Heart right ventricle (tissue), 16 donors: Measurements from ENCODE around the gene OR10C1. TPM values are rescaled to one million over a fixed set of nuclear protein-coding genes. Genes with fewer than 3 reads are reported as not detected.

Source experiments
- ATAC-seq, 8 donors: fragments of 200-7000 bp; cut with Tn5 transposase; one replicate each; pipeline ENCODE4 v1.9.1; 2020; ENCODE audit warnings: mild to moderate bottlenecking in 8 of 8, moderate library complexity in 8 of 8, moderate number of reproducible peaks in 1 of 8
- DNase-seq, 2 donors: peaks; one replicate each; pipeline ENCODE4 v3.0.0-alpha.2; 2020
- H3K27ac ChIP-seq, 10 donors: fragments of 200-600 bp; sonication (generic) in 2 of 10; one replicate each; pipeline versions ENCODE4 v1.5.0 to v1.8.0; 2020 to 2022; ENCODE audit warnings: mild to moderate bottlenecking in 3 of 10
- H3K27me3 ChIP-seq, 7 donors: fragments of 200-600 bp; one replicate each; pipeline ENCODE4 v1.8.0; 2021 to 2022; ENCODE audit warnings: mild to moderate bottlenecking in 2 of 7
- H3K36me3 ChIP-seq, 9 donors: fragments of 200-600 bp; sonication (generic) in 1 of 9; one replicate each; pipeline versions ENCODE4 v1.5.0 to v1.8.0; 2020 to 2022; ENCODE audit warnings: mild to moderate bottlenecking in 2 of 9
- H3K4me1 ChIP-seq, 9 donors: fragments of 200-600 bp; sonication (generic) in 1 of 9; one replicate each; pipeline versions ENCODE4 v1.5.0 to v1.8.0; 2020 to 2022; ENCODE audit warnings: mild to moderate bottlenecking in 4 of 9
- H3K4me3 ChIP-seq, 10 donors: fragments of 200-600 bp; sonication (generic) in 2 of 10; one replicate each; pipeline versions ENCODE4 v1.5.0 to v1.8.0; 2020 to 2022; ENCODE audit warnings: mild to moderate bottlenecking in 7 of 10, moderate library complexity in 2 of 10
- H3K9me3 ChIP-seq, 11 donors: fragments of 200-600 bp in 10 of 11; sonication (generic) in 2 of 11; one replicate each; pipeline versions ENCODE4 v1.5.0 to v1.8.0; 2013 to 2022; ENCODE audit warnings: mild to moderate bottlenecking in 2 of 11, control low read depth in 1 of 11, moderate library complexity in 1 of 11
- WGBS, 2 donors: extraction: QIAGEN DNeasy Blood & Tissue Kit; methylation state at CpG; one replicate each; pipeline ENCODE4 v1.1.7; 2013; ENCODE audit warnings: inconsistent platforms in 1 of 2; 5-methylcytosine and 5-hydroxymethylcytosine counted together
- intact Hi-C, 10 donors: fragments of 100-400 bp; cut with DNase I; formaldehyde crosslinking; loops; one replicate each; pipeline versions ENCODE4 v1.11.1 to v1.14.2; 2022
- polyA plus RNA-seq, 2 donors: library from polyadenylated mRNA; stranded (reverse); fragments of 200-250 nt; gene quantifications; one replicate each; pipeline ENCODE4 v1.2.3, GENCODE V29; 2013
- total RNA-seq, 10 donors: library from RNA; stranded (reverse); fragmentation: NEBNext Ultra II Directional in 3 of 10; extraction: Animal tissue kit (Norgen Biotek cat#: 25700) in 3 of 10; gene quantifications; one replicate each; pipeline versions ENCODE4 v1.2.1 to v1.2.4, GENCODE V29; 2021 to 2023
- TF ChIP-seq, protein P1 (sequence below), 9 donors: fragments of 200-600 bp; sonication (generic) in 2 of 9; IDR thresholded peaks; one replicate each; pipeline versions ENCODE4 v1.5.0 to v1.8.0; 2021 to 2022; ENCODE audit warnings: antibody characterized with exemption in 9 of 9, mild to moderate bottlenecking in 5 of 9, moderate library complexity in 1 of 9
- donor health status: Arrhythmogenic right ventricular cardiomyopathy.
- donor health status: ischemic (EF 13 %, LVEDD 7.1; RV severe dilation, severe dysfunction).
- donor health status: healthy with polysubstance abuse.
- donor health status: DM: no; HTN: yes; CAD: no.
- donor health status: DM: no; HTN: no; CAD: no.
- donor health status: ischemic (EF 25% LVEDD 6.9; RV normal size, moderate dysfunction).
- donor health status: ischemic (EF 25% LVEDD 5.7; RV mildly dilated, moderate dysfunction).
- donor health status: healthy.
- donor health status: DM: yes; HTN: yes; CAD: no.
- donor health status: Ischemic cardiomyopathy.
- donor health status: ischemic (EF 35%, LVEDD 5.7; RV mildly dilated, moderate dysfunction).
- donor health status: nonischemic (EF 11% LVEDD 7.7; RV severe dilation, severe dysfunction).
- donor health status: DM: yes; HTN: yes; CAD: no.
- donor health status: PGD.
- donor health status: ischemic (EF 29% LVEDD 5.4; RV normal size, mild dysfunction).
- donor health status: nonischemic (EF 23%, LVEDD 6.1; RV moderate dilation, normal function).

OR10C1 gene
- total and polyA plus RNA-seq, 12 donors, result not detected

DNA sequence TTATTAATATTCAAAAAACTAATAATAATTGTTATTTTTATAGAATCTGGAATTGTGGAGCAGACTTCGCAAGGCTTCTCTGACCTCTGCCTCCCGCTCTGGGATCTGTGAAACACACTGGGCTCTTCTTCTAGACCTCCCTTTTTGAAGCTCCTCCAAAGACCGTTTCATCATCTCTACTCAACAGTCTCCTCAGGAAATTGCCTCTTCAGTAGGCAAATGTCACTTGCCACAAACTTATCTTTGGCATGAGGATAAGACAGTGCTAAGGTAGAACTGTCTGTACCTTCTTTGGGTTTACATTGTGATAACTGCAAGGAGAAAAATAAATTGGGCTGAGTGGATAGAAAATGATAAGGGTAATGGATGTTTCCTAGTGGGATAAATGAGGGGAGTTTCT, 50.9 kb downstream of the OR10C1 start:
- H3K27me3 ChIP-seq, result peaks cover 0 to 20% (median 4%) of the 10 kb centered on the region in 7 donors
- 74 to 78% methylated on average over 3 of the region's 3 CpGs for WGBS, 2 donors
- intact Hi-C loops, result no loop called here
- no peaks in the 10 kb centered on the region for H3K36me3 ChIP-seq
- H3K4me3 ChIP-seq, result no peak overlapping the region
- DNase-seq, result no peak
- no peak for ATAC-seq
- TF ChIP-seq, protein P1, sequence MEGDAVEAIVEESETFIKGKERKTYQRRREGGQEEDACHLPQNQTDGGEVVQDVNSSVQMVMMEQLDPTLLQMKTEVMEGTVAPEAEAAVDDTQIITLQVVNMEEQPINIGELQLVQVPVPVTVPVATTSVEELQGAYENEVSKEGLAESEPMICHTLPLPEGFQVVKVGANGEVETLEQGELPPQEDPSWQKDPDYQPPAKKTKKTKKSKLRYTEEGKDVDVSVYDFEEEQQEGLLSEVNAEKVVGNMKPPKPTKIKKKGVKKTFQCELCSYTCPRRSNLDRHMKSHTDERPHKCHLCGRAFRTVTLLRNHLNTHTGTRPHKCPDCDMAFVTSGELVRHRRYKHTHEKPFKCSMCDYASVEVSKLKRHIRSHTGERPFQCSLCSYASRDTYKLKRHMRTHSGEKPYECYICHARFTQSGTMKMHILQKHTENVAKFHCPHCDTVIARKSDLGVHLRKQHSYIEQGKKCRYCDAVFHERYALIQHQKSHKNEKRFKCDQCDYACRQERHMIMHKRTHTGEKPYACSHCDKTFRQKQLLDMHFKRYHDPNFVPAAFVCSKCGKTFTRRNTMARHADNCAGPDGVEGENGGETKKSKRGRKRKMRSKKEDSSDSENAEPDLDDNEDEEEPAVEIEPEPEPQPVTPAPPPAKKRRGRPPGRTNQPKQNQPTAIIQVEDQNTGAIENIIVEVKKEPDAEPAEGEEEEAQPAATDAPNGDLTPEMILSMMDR (IDR thresholded peaks at IDR 0.05), result no peak
- no peak overlapping the region for H3K27ac ChIP-seq
- H3K4me1 ChIP-seq, result no peaks in the 10 kb centered on the region
- no peaks in the 10 kb centered on the region for H3K9me3 ChIP-seq

DNA sequence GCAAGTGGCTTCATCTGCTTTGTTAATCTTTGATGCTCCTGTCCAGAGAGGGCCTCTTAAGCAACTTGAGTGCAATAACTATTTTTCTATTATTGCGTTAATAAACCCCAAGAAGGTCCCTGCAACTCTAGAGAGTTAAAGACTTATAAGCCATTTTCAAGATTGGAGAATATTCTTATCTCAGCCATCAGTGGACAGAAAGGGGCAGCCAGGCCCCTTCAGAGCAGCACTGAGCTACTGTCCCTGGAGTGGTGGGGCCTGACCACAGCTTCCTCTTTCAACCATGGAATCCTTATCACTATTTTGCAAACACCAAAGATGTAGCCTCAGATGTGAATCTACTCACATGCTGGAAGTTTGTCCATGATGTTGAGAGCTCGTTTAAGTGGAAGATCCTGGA, 51.4 kb downstream of the OR10C1 start:
- Histone ChIP-seq H3K27ac (no peak overlapping the region), H3K36me3 (no peaks in the 10 kb centered on the region), H3K4me3 (no peak overlapping the region), H3K9me3 (no peaks in the 10 kb centered on the region), H3K27me3 (peaks cover 0 to 25% (median 5%) of the 10 kb centered on the region in 7 donors), H3K4me1 (no peaks in the 10 kb centered on the region)
- DNase-seq, result no peak
- intact Hi-C loops, result no loop called here
- no peak for ATAC-seq
- 74 to 80% methylated on average over 2 of the region's 2 CpGs for WGBS, 2 donors
- TF ChIP-seq, protein P1 (IDR thresholded peaks at IDR 0.05), result no peak

Other genes starting within 250 kb of the OR10C1 start
- gene OR14J1, start 137.6 kb upstream of the OR10C1 start, total RNA-seq, result not detected
- not detected for gene OR14J1, start 137.6 kb upstream of the OR10C1 start, polyA plus RNA-seq
- not detected for gene OR5V1, start 70.4 kb upstream of the OR10C1 start, total RNA-seq
- gene OR5V1, start 70.4 kb upstream of the OR10C1 start, polyA plus RNA-seq, result not detected
- gene OR12D3, start 64.0 kb upstream of the OR10C1 start, total RNA-seq, result not detected
- gene OR12D3, start 64.0 kb upstream of the OR10C1 start, polyA plus RNA-seq, result not detected
- gene OR12D2, start 43.7 kb upstream of the OR10C1 start, total RNA-seq, result not detected
- not detected for gene OR12D2, start 43.7 kb upstream of the OR10C1 start, polyA plus RNA-seq
- gene OR12D1, start 24.4 kb upstream of the OR10C1 start, total RNA-seq, result not detected
- gene OR12D1, start 24.4 kb upstream of the OR10C1 start, polyA plus RNA-seq, result not detected
- not detected for gene OR11A1, start 17.8 kb downstream of the OR10C1 start, total RNA-seq
- gene OR11A1, start 17.8 kb downstream of the OR10C1 start, polyA plus RNA-seq, result not detected
- gene OR2H1, start 17.8 kb downstream of the OR10C1 start, total RNA-seq, result not detected
- not detected for gene OR2H1, start 17.8 kb downstream of the OR10C1 start, polyA plus RNA-seq
- not detected for gene MAS1L, start 48.6 kb downstream of the OR10C1 start, total RNA-seq
- not detected for gene MAS1L, start 48.6 kb downstream of the OR10C1 start, polyA plus RNA-seq
- 10 to 100 TPM in 1 of 10 donors, under 1 TPM in 3, not detected in 6; 0.23 to 53.8 (median 0.48) TPM for gene UBD, start 120.4 kb downstream of the OR10C1 start, total RNA-seq
- gene UBD, start 120.4 kb downstream of the OR10C1 start, polyA plus RNA-seq, result under 1 TPM in 1 of 2 donors, not detected in 1; 0.33 TPM
- not detected for gene OR2H2, start 145.8 kb downstream of the OR10C1 start, total RNA-seq
- gene OR2H2, start 145.8 kb downstream of the OR10C1 start, polyA plus RNA-seq, result not detected
- 10 to 100 TPM; 10.2 to 31.0 (median 18.2) TPM for gene GABBR1, start 193.9 kb downstream of the OR10C1 start, total RNA-seq
- gene GABBR1, start 193.9 kb downstream of the OR10C1 start, polyA plus RNA-seq, result 10 to 100 TPM; 10.4 to 41.3 TPM
- gene MOG, start 217.8 kb downstream of the OR10C1 start, total RNA-seq, result 10 to 100 TPM in 2 of 10 donors, 1 to 10 TPM in 8; 1.6 to 13.6 (median 3.2) TPM
- gene MOG, start 217.8 kb downstream of the OR10C1 start, polyA plus RNA-seq, result 1 to 10 TPM in 1 of 2 donors, under 1 TPM in 1; 0.19 to 3.1 TPM
- gene ZFP57, start 241.8 kb downstream of the OR10C1 start, total RNA-seq, result 10 to 100 TPM in 1 of 10 donors, 1 to 10 TPM in 2, under 1 TPM in 1, not detected in 6; 0.53 to 14.7 (median 6.0) TPM
- gene ZFP57, start 241.8 kb downstream of the OR10C1 start, polyA plus RNA-seq, result under 1 TPM in 1 of 2 donors, not detected in 1; 0.06 TPM